Measurements from ENCODE around the gene PPM1A.

The PPM1A gene

DNA sequence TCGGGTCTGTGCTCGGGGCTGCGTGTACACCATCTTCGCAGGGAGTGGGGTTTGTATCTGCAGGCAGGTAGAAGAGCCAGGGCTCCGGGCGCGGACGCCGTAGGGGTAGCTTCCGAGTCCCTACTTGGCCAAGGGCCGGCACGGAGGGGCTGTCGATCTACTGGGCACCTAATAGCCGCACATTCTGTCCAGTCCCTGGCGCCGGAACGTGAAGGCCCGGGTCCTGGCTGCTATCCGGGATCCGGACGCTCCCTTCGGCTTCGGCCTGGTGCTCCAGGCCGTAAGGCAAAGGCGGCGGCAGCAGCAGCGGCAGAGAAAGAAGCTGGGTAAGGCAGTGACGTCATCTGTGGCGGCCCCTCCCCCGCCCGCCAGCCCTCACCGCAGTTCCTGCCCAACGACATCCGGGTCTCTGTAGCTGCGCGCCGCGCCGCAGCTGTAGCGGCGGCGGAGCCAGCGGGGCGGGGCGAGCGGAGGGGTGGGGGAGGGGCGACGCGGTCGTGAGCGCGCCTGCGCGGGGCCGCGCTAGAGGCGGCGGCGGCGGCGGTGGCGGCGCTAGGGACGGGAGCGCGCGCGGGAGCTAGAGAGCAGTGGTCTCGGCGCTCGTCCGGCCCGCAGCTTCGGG is at the start of gene PPM1A:
Gene PPM1A (plus strand): TSS at position 525 of the 622 bp plus-strand sequence. CDS start 33,483 bp downstream, outside the sequence.
- H3K4me3 ChIP-seq (ENCODE audit: low read depth in 1 of 5, low read length in 5 of 5), result peak within 1 kb of the TSS; percentile 74 to 91 (median 88)
- H3K9ac ChIP-seq (ENCODE audit: low read length in 5 of 5), result peak within 1 kb of the TSS; percentile 98 to 99 (median 99)
- H3K27me3 ChIP-seq (ENCODE audit: control insufficient read depth in 5 of 5, insufficient read depth in 4 of 5, low read length in 5 of 5), result no peaks in the 10 kb centered on the region
- peak within 1 kb of the TSS; percentile 100 for H3K27ac ChIP-seq (ENCODE audit: low read depth, low read length)
- H3K36me3 ChIP-seq (ENCODE audit: control insufficient read depth in 5 of 5, insufficient read depth in 5 of 5, low read length in 5 of 5), result no peaks in the 10 kb centered on the region
- H3K9me3 ChIP-seq (ENCODE audit: control insufficient read depth in 5 of 5, low read length in 5 of 5), result no peaks in the 10 kb centered on the region
- peaks cover 4 to 43% (median 38%) of the 10 kb centered on the region in 5 donors for H3K4me1 ChIP-seq (ENCODE audit: control insufficient read depth in 5 of 5, insufficient read depth in 5 of 5, low read length in 5 of 5)

DNA sequence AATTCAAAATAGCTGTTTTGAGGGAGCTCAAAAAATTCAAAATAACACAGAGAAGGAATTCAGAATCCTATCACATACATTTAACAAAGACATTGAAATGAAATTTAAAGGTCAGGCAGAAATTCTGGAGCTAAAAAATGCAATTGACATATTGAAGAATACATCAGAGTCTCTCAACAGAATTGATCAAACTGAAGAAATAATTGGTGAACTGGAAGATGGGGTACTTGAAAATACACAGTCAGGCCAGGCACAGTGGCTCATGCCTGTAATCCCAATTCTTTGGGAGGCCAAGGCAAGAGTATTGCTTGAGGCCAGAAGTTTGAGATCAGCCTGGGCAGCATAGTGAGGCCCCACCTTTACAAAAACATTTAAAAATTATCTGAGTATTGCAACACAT is 49.7 kb upstream of the PPM1A start:
- Histone ChIP-seq H3K27me3 (ENCODE audit: control insufficient read depth in 5 of 5, insufficient read depth in 4 of 5, low read length in 5 of 5) (no peaks in the 10 kb centered on the region), H3K9me3 (ENCODE audit: control insufficient read depth in 5 of 5, low read length in 5 of 5) (peaks cover 0 to 6% (median 3%) of the 10 kb centered on the region in 5 donors), H3K9ac (ENCODE audit: low read length in 5 of 5) (no peak overlapping the region), H3K4me1 (ENCODE audit: control insufficient read depth in 5 of 5, insufficient read depth in 5 of 5, low read length in 5 of 5) (no peaks in the 10 kb centered on the region), H3K4me3 (ENCODE audit: low read depth in 1 of 5, low read length in 5 of 5) (no peak overlapping the region), H3K36me3 (ENCODE audit: control insufficient read depth in 5 of 5, insufficient read depth in 5 of 5, low read length in 5 of 5) (no peaks in the 10 kb centered on the region), H3K27ac (ENCODE audit: low read depth, low read length) (no peak overlapping the region)

DNA sequence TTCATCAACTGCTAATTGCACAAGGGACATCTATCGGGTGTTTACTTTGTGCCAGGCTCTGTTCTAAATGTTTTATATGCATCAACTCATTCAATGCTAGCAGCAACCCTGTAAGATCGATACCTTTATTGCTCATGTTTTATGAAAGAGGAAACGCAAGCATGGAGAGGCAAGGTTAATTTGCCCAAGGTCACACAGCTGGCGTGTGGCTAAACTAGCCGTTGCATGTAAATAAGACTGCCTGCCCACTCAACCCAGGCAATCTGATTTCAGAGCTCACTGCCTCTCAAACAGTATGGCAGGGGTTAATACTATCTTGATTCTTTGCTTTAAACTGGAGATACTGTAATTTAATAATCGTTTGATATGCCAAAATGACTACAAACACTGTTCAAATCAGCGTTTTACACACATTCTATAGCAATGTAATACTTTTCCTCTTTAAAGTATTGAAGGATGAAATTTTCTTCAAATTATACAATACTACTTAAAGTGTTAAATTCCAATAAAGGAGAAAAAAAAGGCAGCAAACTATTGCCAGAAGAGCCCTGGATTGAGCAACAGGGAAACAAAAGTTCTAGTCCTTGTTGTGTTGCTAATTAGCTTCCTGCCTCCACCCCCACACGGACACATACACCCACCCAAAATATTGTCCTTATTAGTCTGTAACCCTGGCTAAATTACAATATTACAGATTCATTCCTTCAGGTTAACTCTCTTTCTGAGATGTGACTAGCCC is 44.7 kb upstream of the PPM1A start:
- Histone ChIP-seq H3K9me3 (ENCODE audit: control insufficient read depth in 5 of 5, low read length in 5 of 5) (peaks cover 0 to 6% (median 0%) of the 10 kb centered on the region in 5 donors), H3K27me3 (ENCODE audit: control insufficient read depth in 5 of 5, insufficient read depth in 4 of 5, low read length in 5 of 5) (no peaks in the 10 kb centered on the region), H3K9ac (ENCODE audit: low read length in 5 of 5) (no peak overlapping the region), H3K27ac (ENCODE audit: low read depth, low read length) (no peak overlapping the region), H3K4me3 (ENCODE audit: low read depth in 1 of 5, low read length in 5 of 5) (no peak overlapping the region), H3K36me3 (ENCODE audit: control insufficient read depth in 5 of 5, insufficient read depth in 5 of 5, low read length in 5 of 5) (no peaks in the 10 kb centered on the region), H3K4me1 (ENCODE audit: control insufficient read depth in 5 of 5, insufficient read depth in 5 of 5, low read length in 5 of 5) (no peaks in the 10 kb centered on the region)

DNA sequence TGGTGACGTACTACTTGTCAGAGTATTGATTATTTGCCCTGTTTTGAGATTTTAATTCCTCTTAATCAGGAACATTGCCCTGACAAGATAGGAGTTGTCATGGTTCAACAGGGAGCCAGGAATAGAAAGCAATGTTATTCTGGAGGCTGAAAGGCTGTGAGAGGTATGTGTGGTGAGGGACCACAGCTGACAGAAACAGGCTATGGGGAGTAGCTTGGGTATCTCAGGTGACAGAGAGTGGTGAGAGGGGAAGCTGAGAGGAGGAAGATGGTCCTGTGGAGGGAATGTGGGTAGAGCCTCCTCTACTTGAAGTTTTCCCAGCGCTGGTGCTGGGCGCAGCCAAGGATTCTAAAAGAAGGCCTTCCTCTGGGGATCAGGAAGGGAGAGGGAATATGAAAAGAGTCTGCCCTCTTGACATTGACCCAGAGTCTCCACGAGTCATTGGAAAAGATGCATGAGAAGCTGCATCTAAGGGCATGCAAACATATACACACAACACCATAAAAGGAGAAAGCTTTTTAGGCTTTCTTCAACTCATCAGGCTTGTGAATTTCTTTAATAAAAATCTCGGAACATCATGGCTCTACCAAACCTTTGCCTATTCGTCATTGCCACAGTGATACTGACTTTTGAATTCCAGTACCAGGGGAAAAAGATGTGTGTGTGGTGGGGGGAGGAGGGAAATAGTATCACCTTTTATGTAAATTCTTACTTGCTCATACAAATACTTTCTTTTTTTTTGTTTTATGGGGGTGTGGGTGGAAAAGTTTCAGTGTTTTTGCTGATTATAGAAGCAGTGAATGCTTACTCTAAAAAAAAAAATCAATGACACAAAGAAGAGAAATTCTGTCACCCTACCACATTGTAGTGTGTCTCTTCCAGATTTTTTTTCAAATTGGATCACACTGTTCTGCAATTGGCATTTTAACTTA is 43.9 kb upstream of the PPM1A start:
- Histone ChIP-seq H3K4me1 (ENCODE audit: control insufficient read depth in 5 of 5, insufficient read depth in 5 of 5, low read length in 5 of 5) (no peaks in the 10 kb centered on the region), H3K4me3 (ENCODE audit: low read depth in 1 of 5, low read length in 5 of 5) (no peak overlapping the region), H3K27ac (ENCODE audit: low read depth, low read length) (no peak overlapping the region), H3K9me3 (ENCODE audit: control insufficient read depth in 5 of 5, low read length in 5 of 5) (no peaks in the 10 kb centered on the region), H3K27me3 (ENCODE audit: control insufficient read depth in 5 of 5, insufficient read depth in 4 of 5, low read length in 5 of 5) (no peaks in the 10 kb centered on the region), H3K36me3 (ENCODE audit: control insufficient read depth in 5 of 5, insufficient read depth in 5 of 5, low read length in 5 of 5) (no peaks in the 10 kb centered on the region), H3K9ac (ENCODE audit: low read length in 5 of 5) (no peak overlapping the region)

DNA sequence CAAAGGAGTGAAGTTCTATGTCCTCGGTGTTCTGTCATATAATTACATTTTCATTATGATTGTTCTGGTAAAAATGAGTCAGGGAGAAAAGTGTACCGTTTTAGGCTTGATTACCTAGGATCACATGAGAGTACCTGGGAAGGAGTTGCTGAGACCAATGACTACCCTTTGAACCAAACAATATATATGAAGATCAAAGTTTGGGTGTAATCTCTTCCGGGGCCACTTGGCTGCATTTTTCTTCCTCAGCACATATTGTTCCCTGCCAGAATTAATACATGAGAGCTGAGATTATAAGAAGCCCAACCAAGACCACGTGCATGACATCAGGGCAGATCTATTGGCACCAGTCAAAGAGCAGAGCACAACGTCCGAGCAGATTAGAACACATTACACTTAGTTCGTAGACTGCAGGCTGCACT is 42.8 kb upstream of the PPM1A start:
- Histone ChIP-seq H3K9ac (ENCODE audit: low read length in 5 of 5) (no peak overlapping the region), H3K4me3 (ENCODE audit: low read depth in 1 of 5, low read length in 5 of 5) (no peak overlapping the region), H3K27ac (ENCODE audit: low read depth, low read length) (no peak overlapping the region), H3K4me1 (ENCODE audit: control insufficient read depth in 5 of 5, insufficient read depth in 5 of 5, low read length in 5 of 5) (no peaks in the 10 kb centered on the region), H3K36me3 (ENCODE audit: control insufficient read depth in 5 of 5, insufficient read depth in 5 of 5, low read length in 5 of 5) (no peaks in the 10 kb centered on the region), H3K9me3 (ENCODE audit: control insufficient read depth in 5 of 5, low read length in 5 of 5) (no peaks in the 10 kb centered on the region), H3K27me3 (ENCODE audit: control insufficient read depth in 5 of 5, insufficient read depth in 4 of 5, low read length in 5 of 5) (no peaks in the 10 kb centered on the region)

DNA sequence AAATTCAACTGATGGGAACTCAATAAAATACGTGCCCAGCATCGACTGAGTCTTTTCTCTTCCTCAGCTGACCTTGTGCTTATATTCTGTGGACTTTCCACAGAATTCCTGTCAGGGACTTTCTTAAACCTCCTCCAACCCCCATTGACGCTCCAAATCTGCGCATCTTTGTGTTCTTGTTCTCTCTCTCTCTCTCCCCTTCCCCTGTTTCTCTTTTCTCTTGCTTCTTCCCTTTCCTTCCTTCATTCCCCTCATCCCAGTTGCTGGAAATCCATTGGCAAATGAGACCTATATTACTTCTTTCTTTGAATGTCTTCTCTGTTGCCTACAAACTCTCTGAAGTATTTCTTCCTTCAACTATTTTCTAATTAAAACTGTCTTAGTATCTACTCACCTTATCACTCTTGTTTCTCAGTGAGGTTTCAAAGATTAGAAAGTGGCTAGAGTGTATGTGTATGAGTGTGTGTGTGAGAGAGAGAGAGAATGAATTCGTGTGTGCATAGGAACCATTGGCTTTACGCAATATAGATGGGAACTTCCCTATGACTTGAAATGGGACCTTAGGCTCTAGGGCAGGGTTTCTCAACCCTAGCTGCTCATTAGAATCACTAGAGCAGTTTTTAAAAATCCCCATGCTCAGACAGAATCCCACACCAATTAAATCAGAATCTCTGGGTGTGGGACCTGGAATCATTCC is 42.0 kb upstream of the PPM1A start:
- Histone ChIP-seq H3K4me3 (ENCODE audit: low read depth in 1 of 5, low read length in 5 of 5) (no peak overlapping the region), H3K27me3 (ENCODE audit: control insufficient read depth in 5 of 5, insufficient read depth in 4 of 5, low read length in 5 of 5) (no peaks in the 10 kb centered on the region), H3K36me3 (ENCODE audit: control insufficient read depth in 5 of 5, insufficient read depth in 5 of 5, low read length in 5 of 5) (no peaks in the 10 kb centered on the region), H3K27ac (ENCODE audit: low read depth, low read length) (no peak overlapping the region), H3K4me1 (ENCODE audit: control insufficient read depth in 5 of 5, insufficient read depth in 5 of 5, low read length in 5 of 5) (no peaks in the 10 kb centered on the region), H3K9me3 (ENCODE audit: control insufficient read depth in 5 of 5, low read length in 5 of 5) (no peaks in the 10 kb centered on the region), H3K9ac (ENCODE audit: low read length in 5 of 5) (no peak overlapping the region)

DNA sequence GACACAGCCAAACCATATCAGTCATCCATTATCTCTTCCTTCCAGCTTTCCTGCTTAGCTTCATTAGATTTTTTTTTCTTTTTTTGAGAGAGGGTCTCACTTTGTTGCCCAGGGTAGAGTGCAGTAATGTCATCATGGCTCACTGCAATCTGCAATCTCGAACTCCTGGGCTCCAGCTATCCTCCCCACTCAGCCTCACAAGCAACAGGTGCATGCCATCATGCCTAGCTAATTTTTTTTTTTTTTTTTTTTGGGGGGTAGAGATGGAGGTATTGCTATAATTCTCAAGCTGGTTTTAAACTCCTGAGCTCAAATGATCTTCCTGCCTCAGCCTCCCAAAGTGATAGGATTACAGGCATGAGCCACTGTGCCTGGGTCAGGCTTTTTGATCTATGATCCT is 38.3 kb upstream of the PPM1A start:
- no peaks in the 10 kb centered on the region for H3K9me3 ChIP-seq (ENCODE audit: control insufficient read depth in 5 of 5, low read length in 5 of 5)
- no peak overlapping the region for H3K9ac ChIP-seq (ENCODE audit: low read length in 5 of 5)
- H3K4me3 ChIP-seq (ENCODE audit: low read depth in 1 of 5, low read length in 5 of 5), result no peak overlapping the region
- no peaks in the 10 kb centered on the region for H3K4me1 ChIP-seq (ENCODE audit: control insufficient read depth in 5 of 5, insufficient read depth in 5 of 5, low read length in 5 of 5)
- H3K36me3 ChIP-seq (ENCODE audit: control insufficient read depth in 5 of 5, insufficient read depth in 5 of 5, low read length in 5 of 5), result no peaks in the 10 kb centered on the region
- no peaks in the 10 kb centered on the region for H3K27me3 ChIP-seq (ENCODE audit: control insufficient read depth in 5 of 5, insufficient read depth in 4 of 5, low read length in 5 of 5)
- no peak overlapping the region for H3K27ac ChIP-seq (ENCODE audit: low read depth, low read length)

DNA sequence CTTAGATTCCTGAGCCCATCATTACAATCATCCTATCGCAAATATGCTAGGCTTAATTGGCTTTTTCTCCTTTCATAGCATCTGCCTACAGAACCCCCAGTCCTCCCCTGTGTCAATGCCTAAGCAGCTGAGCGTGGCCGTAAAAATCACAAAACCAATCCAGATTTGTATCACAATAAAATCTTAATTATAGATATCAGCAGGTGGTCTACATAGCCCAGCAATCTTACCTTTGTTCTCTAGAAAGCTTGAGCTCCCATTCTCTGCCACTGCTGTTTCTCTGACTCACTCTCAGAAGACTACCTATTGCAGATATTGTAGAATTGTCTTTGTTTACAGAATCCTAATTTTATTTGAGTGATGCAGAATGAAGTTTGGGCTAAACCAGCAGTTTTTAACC is 37.9 kb upstream of the PPM1A start:
- Histone ChIP-seq H3K9ac (ENCODE audit: low read length in 5 of 5) (no peak overlapping the region), H3K27me3 (ENCODE audit: control insufficient read depth in 5 of 5, insufficient read depth in 4 of 5, low read length in 5 of 5) (no peaks in the 10 kb centered on the region), H3K27ac (ENCODE audit: low read depth, low read length) (no peak overlapping the region), H3K9me3 (ENCODE audit: control insufficient read depth in 5 of 5, low read length in 5 of 5) (no peaks in the 10 kb centered on the region), H3K4me3 (ENCODE audit: low read depth in 1 of 5, low read length in 5 of 5) (no peak overlapping the region), H3K4me1 (ENCODE audit: control insufficient read depth in 5 of 5, insufficient read depth in 5 of 5, low read length in 5 of 5) (no peaks in the 10 kb centered on the region), H3K36me3 (ENCODE audit: control insufficient read depth in 5 of 5, insufficient read depth in 5 of 5, low read length in 5 of 5) (no peaks in the 10 kb centered on the region)

DNA sequence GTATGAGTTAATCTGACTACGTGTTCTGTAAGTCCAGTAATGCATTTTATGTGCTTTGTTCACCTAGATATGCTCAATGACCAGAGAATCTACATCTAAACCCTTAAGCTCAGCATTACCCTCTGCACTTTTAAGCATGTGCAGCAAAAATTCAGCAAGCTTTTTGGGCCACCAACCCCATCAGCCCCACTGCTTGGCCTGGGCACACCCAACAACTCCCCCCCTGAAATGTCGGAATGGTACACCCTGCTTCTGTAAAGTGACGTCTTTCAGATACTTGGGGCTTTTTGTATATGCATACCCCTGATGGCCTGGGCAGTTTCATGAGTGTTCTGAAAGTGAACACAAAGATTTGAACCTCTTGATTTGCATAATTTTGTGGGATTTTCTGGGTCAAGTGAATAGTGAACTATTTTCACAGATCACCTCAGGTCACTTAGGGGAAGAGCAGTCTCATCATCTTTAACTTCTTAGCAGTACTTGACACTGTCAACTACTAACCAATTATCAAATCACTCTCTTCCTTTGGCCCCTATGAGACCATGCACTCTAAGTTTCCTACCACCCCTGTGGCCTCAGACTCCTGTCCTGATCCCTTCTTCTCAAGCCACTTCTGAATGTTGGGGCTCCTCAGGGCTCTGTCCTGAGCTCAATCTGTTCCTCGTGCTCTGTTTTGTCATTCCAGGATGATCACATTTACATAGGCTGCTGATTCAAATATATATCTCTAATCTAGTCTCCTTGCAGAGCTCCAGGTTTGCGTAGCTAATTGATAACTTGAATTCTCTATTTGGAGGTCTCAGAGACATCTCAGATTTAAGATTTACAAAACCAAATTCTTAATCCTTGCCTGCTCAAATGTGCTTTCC is 36.3 kb upstream of the PPM1A start:
- no peaks in the 10 kb centered on the region for H3K36me3 ChIP-seq (ENCODE audit: control insufficient read depth in 5 of 5, insufficient read depth in 5 of 5, low read length in 5 of 5)
- H3K27ac ChIP-seq (ENCODE audit: low read depth, low read length), result no peak overlapping the region

More for the DNA sequence above, 36.3 kb upstream of the PPM1A start:
- no peak overlapping the region for H3K4me3 ChIP-seq (ENCODE audit: low read depth in 1 of 5, low read length in 5 of 5)
- H3K9me3 ChIP-seq (ENCODE audit: control insufficient read depth in 5 of 5, low read length in 5 of 5), result no peaks in the 10 kb centered on the region
- H3K27me3 ChIP-seq (ENCODE audit: control insufficient read depth in 5 of 5, insufficient read depth in 4 of 5, low read length in 5 of 5), result no peaks in the 10 kb centered on the region
- no peaks in the 10 kb centered on the region for H3K4me1 ChIP-seq (ENCODE audit: control insufficient read depth in 5 of 5, insufficient read depth in 5 of 5, low read length in 5 of 5)
- H3K9ac ChIP-seq (ENCODE audit: low read length in 5 of 5), result no peak overlapping the region
